ENCODE data around the gene RERE.
A peak's percentile ranks its signal among the peaks of the same experiment; 100 is the strongest.

- TF ChIP-seq CTCF (IDR thresholded peaks at IDR 0.05) (peak; percentile 38 to 66 (median 62)), POLR2A (IDR thresholded peaks at IDR 0.05) (no peak)
These were observed 41.7 kb upstream of the RERE start for GRCh38 chr1:8858888-8859706.

All from body of pancreas (tissue), 4 donors.